IMR-90 (cell line): ENCODE measurements around the gene PLS1. TPM values are rescaled to one million over a fixed set of nuclear protein-coding genes. Genes with fewer than 3 reads are reported as not detected.

ENCODE experiments used
- ATAC-seq: fragments of 200-7000 bp; cut with Tn5 transposase; 2 replicates; pipeline ENCODE4 v1.9.1; 2020; ENCODE audit warnings: low read depth, mild to moderate bottlenecking, moderate library complexity
- BruUV-seq: library from RNA; stranded (reverse); fragments of 400-500 nt; replicated peaks from 2 replicates; lab custom pipeline; 2021; lab: Mats Ljungman, UMichigan
- CTCF ChIA-PET: fragments of 300-600 bp; formaldehyde crosslinking; extraction: SDS; loops from one replicate; lab custom pipeline; 2021; ENCODE audit warnings: antibody characterized with exemption; lab: Yijun Ruan, JAX
- POLR2A ChIA-PET: fragments of 300-600 bp; sonication (Branson Sonifier 250); formaldehyde crosslinking; loops from one replicate; lab custom pipeline; 2022; ENCODE audit warnings: antibody characterized with exemption; ENCODE audit not compliant: unreplicated experiment; lab: Charles Lee
- DNase-seq: peaks from one replicate; pipeline ENCODE4 v3.0.0; 2013
- H2AFZ ChIP-seq: replicated peaks from 2 replicates; pipeline ENCODE3; 2013; ENCODE audit warnings: low read length, mild to moderate bottlenecking; ENCODE audit not compliant: poor library complexity
- H2AK5ac ChIP-seq: 2 replicates; pipeline ENCODE4 v1.6.1; 2013; ENCODE audit warnings: low read depth, low read length, inconsistent platforms
- H2AK9ac ChIP-seq: replicated peaks from 2 replicates; pipeline ENCODE3; 2013; ENCODE audit warnings: mild to moderate bottlenecking, low read depth, low read length, moderate library complexity; ENCODE audit not compliant: poor library complexity
- H2BK120ac ChIP-seq: 2 replicates; pipeline ENCODE4 v1.6.1; 2013; ENCODE audit warnings: low read depth, low read length, inconsistent platforms
- H2BK15ac ChIP-seq: 3 replicates; pipeline ENCODE4 v1.6.1; 2013; ENCODE audit warnings: low read depth, low read length, inconsistent platforms
- H2BK20ac ChIP-seq: 2 replicates; pipeline ENCODE4 v1.6.1; 2013; ENCODE audit warnings: low read depth, mild to moderate bottlenecking, inconsistent platforms, low read length, moderate library complexity
- H2BK5ac ChIP-seq: 2 replicates; pipeline ENCODE4 v1.6.1; 2013; ENCODE audit warnings: mild to moderate bottlenecking, low read depth, low read length, inconsistent platforms; ENCODE audit not compliant: poor library complexity, severe bottlenecking
- H3K14ac ChIP-seq: replicated peaks from 2 replicates; pipeline ENCODE4 v1.6.1; 2013; ENCODE audit warnings: low read depth, low read length, inconsistent platforms
- H3K18ac ChIP-seq: 2 replicates; pipeline ENCODE4 v1.6.1; 2013; ENCODE audit warnings: low read depth, low read length, control low read depth
- H3K23ac ChIP-seq: 2 replicates; pipeline ENCODE4 v1.6.1; 2013; ENCODE audit warnings: low read depth, low read length, inconsistent platforms
- H3K27ac ChIP-seq: 2 replicates; pipeline ENCODE4 v1.5.1; 2013; ENCODE audit warnings: mild to moderate bottlenecking, control low read depth, low read length; ENCODE audit not compliant: insufficient read depth
- H3K27me3 ChIP-seq: 2 replicates; pipeline ENCODE4 v1.6.1; 2013; ENCODE audit warnings: low read length; ENCODE audit not compliant: control insufficient read depth, insufficient read depth
- H3K36me3 ChIP-seq: 2 replicates; pipeline ENCODE4 v1.6.1; 2013; ENCODE audit warnings: low read length, mixed read lengths; ENCODE audit not compliant: control insufficient read depth, insufficient read depth
- H3K4ac ChIP-seq: 2 replicates; pipeline ENCODE4 v1.6.1; 2013; ENCODE audit warnings: low read depth, low read length, inconsistent platforms
- H3K4me1 ChIP-seq: 2 replicates; pipeline ENCODE4 v1.6.1; 2013; ENCODE audit warnings: low read length, mixed read lengths; ENCODE audit not compliant: control insufficient read depth, insufficient read depth
- H3K4me2 ChIP-seq: 2 replicates; pipeline ENCODE4 v1.6.1; 2013; ENCODE audit warnings: low read depth, mild to moderate bottlenecking, control low read depth, low read length, moderate library complexity
- H3K4me3 ChIP-seq: 2 replicates; pipeline ENCODE4 v1.5.1; 2013; ENCODE audit warnings: low read depth, mild to moderate bottlenecking, control low read depth, low read length, moderate library complexity; ENCODE audit not compliant: insufficient read depth
- H3K56ac ChIP-seq: 2 replicates; pipeline ENCODE4 v1.6.1; 2013; ENCODE audit warnings: low read length, inconsistent platforms; ENCODE audit not compliant: insufficient read depth; ENCODE audit errors: extremely low read depth
- H3K79me1 ChIP-seq, 2 experiments: 2 replicates each; pipeline ENCODE4 v1.6.1; 2013; ENCODE audit warnings: low read length in 2 of 2, inconsistent platforms in 1 of 2, low read depth in 1 of 2
- H3K9ac ChIP-seq: 2 replicates; pipeline ENCODE4 v1.6.1; 2013; ENCODE audit warnings: low read depth, low read length, control low read depth
- H3K9me1 ChIP-seq: 2 replicates; pipeline ENCODE4 v1.6.1; 2013; ENCODE audit warnings: low read length, inconsistent platforms; ENCODE audit not compliant: insufficient read depth
- H3K9me3 ChIP-seq: 2 replicates; pipeline ENCODE4 v1.6.1; 2013; ENCODE audit warnings: low read length; ENCODE audit not compliant: control insufficient read depth, insufficient read depth
- H4K20me1 ChIP-seq: 2 replicates; pipeline ENCODE4 v1.6.1; 2013; ENCODE audit warnings: low read length, inconsistent platforms; ENCODE audit not compliant: insufficient read depth
- H4K5ac ChIP-seq: 2 replicates; pipeline ENCODE4 v1.6.1; 2013; ENCODE audit warnings: mild to moderate bottlenecking, low read depth, low read length, control low read depth
- H4K8ac ChIP-seq, 2 experiments: 2 replicates each; pipeline ENCODE4 v1.6.1; 2013; ENCODE audit warnings: low read depth in 2 of 2, low read length in 2 of 2, control low read depth in 1 of 2, inconsistent platforms in 1 of 2
- H4K91ac ChIP-seq: 2 replicates; pipeline ENCODE4 v1.6.1; 2013; ENCODE audit warnings: low read depth, low read length, inconsistent platforms; ENCODE audit not compliant: insufficient read depth
- BHLHE40 ChIP-seq: fragments of 150-350 bp; IDR thresholded peaks from 2 replicates; pipeline ENCODE4 v1.6.1; 2016; ENCODE audit warnings: mild to moderate bottlenecking, low read depth, low read length
- CEBPB ChIP-seq: IDR thresholded peaks from 2 replicates; pipeline ENCODE4 v1.6.1; 2012; ENCODE audit warnings: low read depth, low read length, improper control_type of control experiment
- CHD1 ChIP-seq: IDR thresholded peaks from 2 replicates; pipeline ENCODE4 v1.6.1; 2012; ENCODE audit warnings: low read depth, low read length, improper control_type of control experiment
- FOS ChIP-seq: fragments of 150-350 bp; IDR thresholded peaks from 2 replicates; pipeline ENCODE4 v1.6.1; 2016; ENCODE audit warnings: low read depth, low read length
- MAFK ChIP-seq: IDR thresholded peaks from 2 replicates; pipeline ENCODE4 v1.6.1; 2012; ENCODE audit warnings: low read depth, low read length, improper control_type of control experiment
- MAZ ChIP-seq: IDR thresholded peaks from 2 replicates; pipeline ENCODE4 v1.6.1; 2012; ENCODE audit warnings: low read depth, mild to moderate bottlenecking, low read length, improper control_type of control experiment, moderate library complexity, borderline replicate concordance
- MXI1 ChIP-seq: IDR thresholded peaks from 2 replicates; pipeline ENCODE4 v1.6.1; 2012; ENCODE audit warnings: low read depth, mild to moderate bottlenecking, low read length, moderate library complexity, borderline replicate concordance
- NFE2L2 ChIP-seq: fragments of 150-350 bp; IDR thresholded peaks from 2 replicates; pipeline ENCODE4 v1.6.1; 2016; ENCODE audit warnings: low read depth, mild to moderate bottlenecking, low read length
- POLR2A ChIP-seq: IDR thresholded peaks from 2 replicates; pipeline ENCODE4 v1.6.1; 2012; ENCODE audit warnings: mild to moderate bottlenecking, low read depth, low read length
- RAD21 ChIP-seq: IDR thresholded peaks from 2 replicates; pipeline ENCODE4 v1.6.1; 2012; ENCODE audit warnings: low read length, improper control_type of control experiment
- RCOR1 ChIP-seq: IDR thresholded peaks from 2 replicates; pipeline ENCODE4 v1.6.1; 2012; ENCODE audit warnings: mild to moderate bottlenecking, low read length, improper control_type of control experiment; ENCODE audit not compliant: insufficient replicate concordance
- RFX5 ChIP-seq: IDR thresholded peaks from 2 replicates; pipeline ENCODE4 v1.8.0; 2012; ENCODE audit warnings: low read depth, mild to moderate bottlenecking, low read length, moderate library complexity
- SMC3 ChIP-seq: fragments of 150-350 bp; IDR thresholded peaks from 2 replicates; pipeline ENCODE4 v1.6.1; 2016; ENCODE audit warnings: low read depth, mild to moderate bottlenecking, antibody characterized with exemption, low read length, moderate library complexity
- WGBS, 2 experiments: methylation state at CpG; one replicate each; pipeline versions ENCODE4 v1.1.5 to v1.1.7; 2013; ENCODE audit warnings: missing lambda C conversion rate in 2 of 2; ENCODE audit not compliant: insufficient read length in 1 of 2; ENCODE audit errors: extremely low coverage in 2 of 2; 5-methylcytosine and 5-hydroxymethylcytosine counted together
- dilution Hi-C: fragments of 300-500 bp; cut with HindIII; formaldehyde crosslinking; loops from one replicate; pipeline ENCODE4 v1.14.3; 2018; ENCODE audit warnings: low sequenced_read_pairs; ENCODE audit not compliant: unreplicated experiment
- in situ Hi-C: fragments of 300-500 bp; cut with MboI; formaldehyde crosslinking; loops from 3 replicates; pipeline ENCODE4 v1.14.3; 2019; ENCODE audit warnings: low sequenced_read_pairs, inconsistent platforms, mixed read lengths
- intact Hi-C: fragments of 100-400 bp; cut with micrococcal nuclease; formaldehyde crosslinking; loops from 2 replicates; pipeline ENCODE4 v1.10.0; 2022
- polyA plus RNA-seq, 3 experiments: library from polyadenylated mRNA; depleted of rRNA; stranded (reverse); fragments of >200 nt; gene quantifications; 2 replicates each; pipeline ENCODE4 v1.2.3, GENCODE V29; 2012; ENCODE audit warnings: low replicate concordance in 1 of 3
- total RNA-seq: library from RNA; depleted of rRNA; stranded (reverse); fragments of >200 nt; gene quantifications from 2 replicates; pipeline ENCODE4 v1.2.3, GENCODE V29; 2012
- TF ChIP-seq, protein P1 (sequence below): fragments of 150-350 bp; IDR thresholded peaks from 2 replicates; pipeline ENCODE4 v1.6.1; 2016; ENCODE audit warnings: low read depth, mild to moderate bottlenecking, low read length, moderate library complexity, borderline replicate concordance
- TF ChIP-seq, protein P2 (sequence below): fragments of 150-350 bp; IDR thresholded peaks from 2 replicates; pipeline ENCODE4 v1.6.1; 2017; ENCODE audit warnings: mild to moderate bottlenecking, antibody characterized with exemption, low read length, low read depth
- TF ChIP-seq, protein P3 (sequence below): conservative IDR thresholded peaks from 2 replicates; pipeline ENCODE4 v1.5.1; 2012; ENCODE audit warnings: mild to moderate bottlenecking, low read depth, low read length, improper control_type of control experiment

Gene PLS1
- total and polyA plus RNA-seq, 2 of the 4 experiments (the other 2 are of a cell fraction), result 0.29 to 0.90 TPM

DNA sequence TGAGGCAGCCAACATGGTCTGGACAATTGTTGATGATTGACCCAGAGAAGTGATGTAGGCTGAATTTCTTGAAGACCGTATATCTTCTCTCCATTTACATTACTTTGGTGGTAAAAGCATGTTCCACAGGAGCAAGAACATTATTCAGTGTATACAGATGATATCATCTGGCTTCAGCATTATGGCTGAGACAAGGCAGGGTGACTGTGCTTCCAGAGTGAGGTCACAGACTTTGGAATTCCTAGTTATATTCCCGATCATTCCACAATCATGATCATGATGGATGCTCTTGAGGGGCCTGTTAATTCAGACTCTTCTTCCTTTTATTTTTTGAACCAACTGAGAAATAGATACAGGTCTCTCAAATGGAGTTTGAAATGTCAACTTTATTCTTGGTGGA lies 19.0 kb downstream of the PLS1 start:
- H3K27ac ChIP-seq, result no peak overlapping the region

More for the DNA sequence above, 19.0 kb downstream of the PLS1 start:
- no peak overlapping the region for H2BK5ac ChIP-seq
- H3K18ac ChIP-seq, result no peak overlapping the region
- no TSS peak for BruUV-seq
- no peak overlapping the region for H3K14ac ChIP-seq
- no peaks in the 10 kb centered on the region for H3K4me1 ChIP-seq
- dilution Hi-C loops, result no loop called here
- no peaks in the 10 kb centered on the region for H3K9me3 ChIP-seq
- no peak overlapping the region for H2BK120ac ChIP-seq
- WGBS, 2 experiments, result no CpG with 5 or more reads among the region's 2 CpGs
- H4K8ac ChIP-seq, result no peak overlapping the region
- H3K27me3 ChIP-seq, result no peaks in the 10 kb centered on the region; the same call in 1 of the 2 replicates
- no peak overlapping the region for H2BK20ac ChIP-seq
- H3K9me1 ChIP-seq, result no peaks in the 10 kb centered on the region
- no peak for ATAC-seq
- H3K23ac ChIP-seq, result no peak overlapping the region
- no peak overlapping the region for H2AK5ac ChIP-seq
- H4K5ac ChIP-seq, result no peak overlapping the region
- H3K56ac ChIP-seq, result no peak overlapping the region
- no peak overlapping the region for H3K4me3 ChIP-seq
- in situ Hi-C loops, result no loop called here
- H4K91ac ChIP-seq, result no peak overlapping the region
- no peak overlapping the region for H3K9ac ChIP-seq
- ChIA-PET POLR2A (no interaction called here), CTCF (interaction anchor here (0.6 kb wide), 1 partner anchor 11 kb away, joined by 3 read pairs; no protein-coding TSS in a partner anchor)
- TF ChIP-seq, protein P1, sequence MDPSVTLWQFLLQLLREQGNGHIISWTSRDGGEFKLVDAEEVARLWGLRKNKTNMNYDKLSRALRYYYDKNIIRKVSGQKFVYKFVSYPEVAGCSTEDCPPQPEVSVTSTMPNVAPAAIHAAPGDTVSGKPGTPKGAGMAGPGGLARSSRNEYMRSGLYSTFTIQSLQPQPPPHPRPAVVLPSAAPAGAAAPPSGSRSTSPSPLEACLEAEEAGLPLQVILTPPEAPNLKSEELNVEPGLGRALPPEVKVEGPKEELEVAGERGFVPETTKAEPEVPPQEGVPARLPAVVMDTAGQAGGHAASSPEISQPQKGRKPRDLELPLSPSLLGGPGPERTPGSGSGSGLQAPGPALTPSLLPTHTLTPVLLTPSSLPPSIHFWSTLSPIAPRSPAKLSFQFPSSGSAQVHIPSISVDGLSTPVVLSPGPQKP, result no peak
- TF ChIP-seq NFE2L2 (no peak), RFX5 (no peak), MXI1 (no peak), RAD21 (no peak), POLR2A (no peak), BHLHE40 (no peak), RCOR1 (no peak), MAZ (no peak), MAFK (no peak), CHD1 (no peak), CEBPB (no peak), FOS (no peak), SMC3 (no peak)
- TF ChIP-seq, protein P2, sequence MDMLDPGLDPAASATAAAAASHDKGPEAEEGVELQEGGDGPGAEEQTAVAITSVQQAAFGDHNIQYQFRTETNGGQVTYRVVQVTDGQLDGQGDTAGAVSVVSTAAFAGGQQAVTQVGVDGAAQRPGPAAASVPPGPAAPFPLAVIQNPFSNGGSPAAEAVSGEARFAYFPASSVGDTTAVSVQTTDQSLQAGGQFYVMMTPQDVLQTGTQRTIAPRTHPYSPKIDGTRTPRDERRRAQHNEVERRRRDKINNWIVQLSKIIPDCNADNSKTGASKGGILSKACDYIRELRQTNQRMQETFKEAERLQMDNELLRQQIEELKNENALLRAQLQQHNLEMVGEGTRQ, result no peak
- TF ChIP-seq, protein P3, sequence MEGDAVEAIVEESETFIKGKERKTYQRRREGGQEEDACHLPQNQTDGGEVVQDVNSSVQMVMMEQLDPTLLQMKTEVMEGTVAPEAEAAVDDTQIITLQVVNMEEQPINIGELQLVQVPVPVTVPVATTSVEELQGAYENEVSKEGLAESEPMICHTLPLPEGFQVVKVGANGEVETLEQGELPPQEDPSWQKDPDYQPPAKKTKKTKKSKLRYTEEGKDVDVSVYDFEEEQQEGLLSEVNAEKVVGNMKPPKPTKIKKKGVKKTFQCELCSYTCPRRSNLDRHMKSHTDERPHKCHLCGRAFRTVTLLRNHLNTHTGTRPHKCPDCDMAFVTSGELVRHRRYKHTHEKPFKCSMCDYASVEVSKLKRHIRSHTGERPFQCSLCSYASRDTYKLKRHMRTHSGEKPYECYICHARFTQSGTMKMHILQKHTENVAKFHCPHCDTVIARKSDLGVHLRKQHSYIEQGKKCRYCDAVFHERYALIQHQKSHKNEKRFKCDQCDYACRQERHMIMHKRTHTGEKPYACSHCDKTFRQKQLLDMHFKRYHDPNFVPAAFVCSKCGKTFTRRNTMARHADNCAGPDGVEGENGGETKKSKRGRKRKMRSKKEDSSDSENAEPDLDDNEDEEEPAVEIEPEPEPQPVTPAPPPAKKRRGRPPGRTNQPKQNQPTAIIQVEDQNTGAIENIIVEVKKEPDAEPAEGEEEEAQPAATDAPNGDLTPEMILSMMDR, result no peak
- no peak overlapping the region for H2AFZ ChIP-seq
- H2AK9ac ChIP-seq, result no peak overlapping the region
- no peaks in the 10 kb centered on the region for H3K36me3 ChIP-seq
- intact Hi-C loops, result no loop called here
- no peaks in the 10 kb centered on the region for H4K20me1 ChIP-seq
- H3K79me1 ChIP-seq, result no peaks in the 10 kb centered on the region
- no peak overlapping the region for H3K4me2 ChIP-seq
- no peak overlapping the region for H2BK15ac ChIP-seq
- H3K4ac ChIP-seq, result no peak overlapping the region
- no peak for DNase-seq
